HepG2 (cell line): Measurements from ENCODE around the gene SGIP1. TPM values are rescaled to one million over a fixed set of nuclear protein-coding genes. Genes with fewer than 3 reads are reported as not detected.

Experiments used
- ATAC-seq: fragments of 200-7000 bp; cut with Tn5 transposase; 3 replicates; pipeline ENCODE4 v1.9.1; 2020; ENCODE audit warnings: mild to moderate bottlenecking, moderate library complexity
- BruUV-seq: library from RNA; stranded (reverse); fragments of 400-500 nt; replicated peaks from 2 replicates; lab custom pipeline; 2021; lab: Mats Ljungman, UMichigan
- CTCF ChIA-PET: fragments of 300-600 bp; formaldehyde crosslinking; extraction: SDS; loops from one replicate; lab custom pipeline; 2021; ENCODE audit warnings: low total read pairs, inconsistent platforms, low intra/inter-chr PET ratio; lab: Yijun Ruan, JAX
- POLR2A ChIA-PET: fragments of 350-600 bp; sonication (Branson Sonifier 250); formaldehyde crosslinking; loops from one replicate; lab custom pipeline; 2020; ENCODE audit warnings: antibody characterized with exemption, inconsistent platforms; lab: Yijun Ruan, JAX
- DNase-seq: peaks from one replicate; pipeline ENCODE4 v3.0.0-alpha.2; 2015; ENCODE audit warnings: low spot score
- FAIRE-seq: peaks from 3 replicates; lab custom pipeline; 2011; peaks lifted over from hg19 to GRCh38; lab: Jason Lieb, UNC
- H2AFZ ChIP-seq: one replicate; pipeline ENCODE4 v1.6.1; 2011; ENCODE audit warnings: low read length, inconsistent platforms
- H3K27ac ChIP-seq: fragments of 300-600 bp; 3 replicates; pipeline ENCODE4 v1.8.0; 2011; ENCODE audit warnings: mixed run types, mild to moderate bottlenecking, mixed read lengths, low read length, inconsistent platforms; ENCODE audit not compliant: insufficient read depth; ENCODE audit errors: extremely low read length
- H3K27me3 ChIP-seq, 2 experiments: fragments of 200-600 bp in 1 of 2; 2 replicates in 1 of 2; 3 replicates in 1 of 2; pipeline versions ENCODE4 v1.6.0 to v1.8.0; 2011; ENCODE audit warnings: low read length in 2 of 2, mild to moderate bottlenecking in 2 of 2, moderate library complexity in 2 of 2, inconsistent platforms in 1 of 2; ENCODE audit not compliant: insufficient read depth in 2 of 2, control insufficient read depth in 1 of 2
- H3K36me3 ChIP-seq, 2 experiments: fragments of 200-600 bp in 1 of 2; replicated peaks in 1 of 2; 2 replicates in 1 of 2; 3 replicates in 1 of 2; pipeline versions ENCODE4 v1.5.1 to v1.8.0; 2011; ENCODE audit warnings: low read length in 2 of 2, inconsistent platforms in 1 of 2; ENCODE audit not compliant: insufficient read depth in 2 of 2, control insufficient read depth in 1 of 2
- H3K4me1 ChIP-seq: 2 replicates; pipeline ENCODE4 v1.5.1; 2012; ENCODE audit warnings: low read length, inconsistent platforms; ENCODE audit not compliant: insufficient read depth
- H3K4me2 ChIP-seq: 2 replicates; pipeline ENCODE4 v1.6.0; 2011; ENCODE audit warnings: low read depth, low read length, inconsistent platforms
- H3K4me3 ChIP-seq, 3 experiments: fragments of 200-600 bp in 1 of 3; sonication (generic), shearing (Covaris generic) in 1 of 3; replicated peaks in 1 of 3; 2 replicates each; pipeline ENCODE4 v1.5.1; 2011 to 2016; ENCODE audit warnings: low read length in 3 of 3, inconsistent platforms in 2 of 3, low read depth in 2 of 3, mild to moderate bottlenecking in 2 of 3, control low read depth in 1 of 3, mixed read lengths in 1 of 3; ENCODE audit not compliant: insufficient read depth in 1 of 3
- H3K79me2 ChIP-seq: one replicate; pipeline ENCODE4 v1.6.1; 2011; ENCODE audit warnings: low read length, inconsistent platforms; ENCODE audit not compliant: insufficient read depth
- H3K9ac ChIP-seq: 2 replicates; pipeline ENCODE4 v1.6.0; 2011; ENCODE audit warnings: mild to moderate bottlenecking, low read depth, low read length, inconsistent platforms; ENCODE audit not compliant: insufficient read depth
- H3K9me3 ChIP-seq: 2 replicates; pipeline ENCODE4 v1.5.1; 2012; ENCODE audit warnings: mild to moderate bottlenecking, low read length
- H4K20me1 ChIP-seq: 2 replicates; pipeline ENCODE4 v1.6.0; 2011; ENCODE audit warnings: inconsistent platforms, mild to moderate bottlenecking, low read length, moderate library complexity; ENCODE audit not compliant: insufficient read depth
- DMAP1 ChIP-seq: IDR thresholded peaks from 2 replicates; pipeline ENCODE4 v1.6.1; 2016
- DNMT3B ChIP-seq: conservative IDR thresholded peaks from 2 replicates; pipeline ENCODE4 v1.6.1; 2016; ENCODE audit warnings: missing biosample characterization, control low read depth
- KDM6A ChIP-seq: IDR thresholded peaks from 2 replicates; pipeline ENCODE4 v1.6.1; 2016; ENCODE audit warnings: low read depth
- KLF12 ChIP-seq: sonication (generic); formaldehyde crosslinking; IDR thresholded peaks from 2 replicates; pipeline ENCODE4 v1.4.0; 2020; ENCODE audit warnings: missing genetic modification reagents, borderline replicate concordance
- MTA1 ChIP-seq: sonication (generic); formaldehyde crosslinking; IDR thresholded peaks from 2 replicates; pipeline ENCODE4 v1.4.0; 2020; ENCODE audit warnings: missing genetic modification reagents, mild to moderate bottlenecking, borderline replicate concordance
- MXI1 ChIP-seq: IDR thresholded peaks from 3 replicates; pipeline ENCODE4 v1.6.1; 2012; ENCODE audit warnings: low read depth, low read length, inconsistent platforms, borderline replicate concordance
- NFATC3 ChIP-seq: sonication (generic); formaldehyde crosslinking; IDR thresholded peaks from 2 replicates; pipeline ENCODE4 v1.5.1; 2020; ENCODE audit warnings: mild to moderate bottlenecking, missing genetic modification reagents
- SATB2 ChIP-seq: sonication (generic); formaldehyde crosslinking; IDR thresholded peaks from 2 replicates; pipeline ENCODE4 v1.5.0; 2020; ENCODE audit warnings: missing genetic modification reagents
- SMC3 ChIP-seq: IDR thresholded peaks from 2 replicates; pipeline ENCODE4 v1.6.1; 2011; ENCODE audit warnings: low read length, improper control_type of control experiment
- SMYD3 ChIP-seq: sonication (generic); formaldehyde crosslinking; IDR thresholded peaks from 2 replicates; pipeline ENCODE4 v1.8.1; 2023; ENCODE audit warnings: mild to moderate bottlenecking, missing genetic modification reagents
- SNRNP70 ChIP-seq: fragments of 200-400 bp; formaldehyde crosslinking; IDR thresholded peaks from 2 replicates; pipeline ENCODE4 v1.6.1; 2017; ENCODE audit warnings: mild to moderate bottlenecking, low read depth, low read length, moderate library complexity
- ZNF329 ChIP-seq: sonication (generic); formaldehyde crosslinking; IDR thresholded peaks from 2 replicates; pipeline ENCODE4 v1.9.0; 2021; ENCODE audit warnings: low read depth, mild to moderate bottlenecking, missing genetic modification reagents
- ZNF430 ChIP-seq: sonication (generic); formaldehyde crosslinking; IDR thresholded peaks from 2 replicates; pipeline ENCODE4 v1.9.0; 2021; ENCODE audit warnings: mild to moderate bottlenecking, missing genetic modification reagents
- ZNF431 ChIP-seq: sonication (generic); formaldehyde crosslinking; IDR thresholded peaks from 2 replicates; pipeline ENCODE4 v1.9.0; 2022; ENCODE audit warnings: missing genetic modification reagents, low read depth, mild to moderate bottlenecking, borderline replicate concordance
- ZNF709 ChIP-seq: sonication (generic); formaldehyde crosslinking; IDR thresholded peaks from 2 replicates; pipeline ENCODE4 v1.5.0; 2020; ENCODE audit warnings: mild to moderate bottlenecking, missing genetic modification reagents
- ZNF883 ChIP-seq: sonication (generic); formaldehyde crosslinking; IDR thresholded peaks from 2 replicates; pipeline ENCODE4 v1.5.1; 2020; ENCODE audit warnings: mild to moderate bottlenecking, missing genetic modification reagents; ENCODE audit errors: not compliant biosample characterization
- WGBS: methylation state at CpG from one replicate; pipeline ENCODE4 v1.1.6; 2017; ENCODE audit warnings: low lambda C conversion rate; 5-methylcytosine and 5-hydroxymethylcytosine counted together
- in situ Hi-C: cut with HindIII; loops from 2 replicates; pipeline ENCODE4 v1.10.0; 2017; ENCODE audit warnings: low pct_unique_long_range_greater_than_20kb; ENCODE audit not compliant: extremely low pct_ligation_motif_present
- intact Hi-C: fragments of 100-400 bp; cut with micrococcal nuclease; formaldehyde crosslinking; loops from one replicate; pipeline ENCODE4 v1.10.0; 2022; ENCODE audit not compliant: unreplicated experiment
- polyA plus RNA-seq, 8 experiments: library from polyadenylated mRNA; depleted of rRNA in 3 of 8; stranded (reverse) in 7 of 8; unstranded in 1 of 8; fragments of >200 nt; fragmentation: Illumina TruSeq in 4 of 8; extraction: Trizol in 4 of 8; gene quantifications; 2 replicates each; pipeline versions ENCODE4 v1.2.1 to v1.2.3, GENCODE V29; 2011 to 2016; ENCODE audit warnings: low read depth in 4 of 8, missing spikeins in 1 of 8, mixed read lengths in 1 of 8; ENCODE audit not compliant: insufficient read depth in 1 of 8
- total RNA-seq, 5 experiments: library from RNA; depleted of rRNA; stranded (reverse); fragments of >200 nt; fragmentation: Illumina TruSeq; extraction: Trizol; gene quantifications; 2 replicates each; pipeline ENCODE4 v1.2.3, GENCODE V29; 2016; ENCODE audit warnings: low read depth in 1 of 5
- TF ChIP-seq, protein P1 (sequence below): sonication (generic); formaldehyde crosslinking; IDR thresholded peaks from 2 replicates; pipeline ENCODE4 v1.5.1; 2020; ENCODE audit warnings: missing genetic modification reagents, mild to moderate bottlenecking, borderline replicate concordance
- TF ChIP-seq, protein P2 (sequence below): IDR thresholded peaks from 2 replicates; pipeline ENCODE4 v1.6.1; 2016; ENCODE audit warnings: missing genetic modification reagents, missing compliant biosample characterization
- TF ChIP-seq, protein P3 (sequence below): sonication (generic); formaldehyde crosslinking; IDR thresholded peaks from 2 replicates; pipeline ENCODE4 v1.5.0; 2020; ENCODE audit warnings: mild to moderate bottlenecking, missing genetic modification reagents, moderate library complexity

The SGIP1 gene
- total and polyA plus RNA-seq, 2 of the 13 experiments (the other 11 are each of a cell fraction or from before 2014, with no cell fraction given): not detected

DNA sequence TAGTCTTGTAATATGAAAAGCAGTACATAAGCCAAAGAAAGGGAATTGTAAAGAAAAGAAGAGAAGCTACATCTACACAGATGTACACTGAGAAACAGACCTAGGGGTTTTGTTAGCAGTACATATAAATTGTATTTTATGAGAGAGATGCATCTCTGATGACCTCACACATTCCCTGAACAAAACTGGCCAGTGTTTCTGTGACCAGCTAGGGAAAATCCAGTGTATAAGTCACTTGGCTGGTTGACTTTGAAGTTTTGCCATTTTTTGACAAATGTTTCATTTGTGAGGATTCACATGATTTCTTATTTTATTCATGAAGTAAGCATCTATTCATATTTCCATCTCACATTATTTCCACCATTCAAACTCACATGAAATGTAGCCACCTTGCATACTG, 190.0 kb downstream of the SGIP1 start (continued):
- no peak for TF ChIP-seq SATB2 (CRISPR knock-in tag)
- no peak for TF ChIP-seq SMYD3
- no peak for TF ChIP-seq ZNF430 (CRISPR knock-in tag)
- TF ChIP-seq ZNF431 (CRISPR knock-in tag): no peak

DNA sequence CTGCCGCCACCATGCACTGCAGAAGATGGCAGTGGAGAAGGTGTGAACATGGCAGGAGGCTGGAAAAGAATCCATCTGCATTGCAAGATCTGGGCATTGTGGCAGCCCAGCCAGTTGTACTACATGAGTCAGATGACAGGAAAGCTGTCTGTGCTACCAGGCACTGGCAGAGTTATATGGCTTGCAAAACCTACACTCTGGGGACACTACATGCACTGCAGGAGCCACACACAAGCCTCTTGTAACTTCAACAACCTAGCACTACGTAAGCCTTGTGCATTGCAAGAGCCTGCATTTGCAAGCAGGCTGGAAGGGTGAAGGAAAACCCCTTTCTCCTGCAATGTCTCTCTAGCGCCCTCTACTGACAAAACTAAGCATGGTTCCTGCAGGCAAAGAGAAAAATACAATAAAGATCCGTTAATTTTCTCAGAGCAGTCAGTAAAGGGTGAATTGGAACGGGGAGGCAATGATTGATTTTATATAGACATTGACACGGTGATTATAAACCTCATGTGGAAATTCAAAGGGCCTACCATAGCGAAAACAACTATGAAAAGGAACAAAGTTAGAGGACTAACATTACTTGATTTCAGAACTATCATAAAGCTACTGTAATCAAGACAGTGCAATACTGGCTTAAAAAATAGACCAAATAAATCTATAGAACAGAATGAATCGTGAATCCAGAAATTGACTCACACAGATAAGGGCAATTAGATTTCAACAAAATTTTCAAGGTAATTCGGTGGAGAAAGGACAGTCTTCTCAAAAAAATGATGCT, 192.1 kb downstream of the SGIP1 start:
- no peaks in the 10 kb centered on the region; the same call in 1 of the 2 replicates for H4K20me1 ChIP-seq
- ChIA-PET POLR2A (no interaction called here), CTCF (interaction anchor here (1.1 to 1.9 kb wide), 2 partner anchors 472 to 767 kb away, joined by 4 to 6 read pairs; no protein-coding TSS in a partner anchor)
- no peaks in the 10 kb centered on the region for H3K27me3 ChIP-seq
- DNase-seq (peak; percentile 54), FAIRE-seq (peak; percentile 32), ATAC-seq (peak; percentile 86)
- BruUV-seq: no TSS peak
- intact Hi-C loops (loop anchor here (1.0 to 5.0 kb wide), 3 partner anchors 224 to 473 kb away; no protein-coding TSS in a partner anchor), in situ Hi-C loops (loop anchor here (10.0 to 25.0 kb wide), 2 partner anchors 461 to 764 kb away; no protein-coding TSS in a partner anchor)
- no peak overlapping the region for H3K4me2 ChIP-seq
- H3K4me3 ChIP-seq: no peak overlapping the region
- WGBS: 14% methylated on average over 9 of the region's 9 CpGs
- H2AFZ ChIP-seq: no peak overlapping the region
- no peaks in the 10 kb centered on the region for H3K79me2 ChIP-seq
- H3K9ac ChIP-seq: no peak overlapping the region
- no peaks in the 10 kb centered on the region for H3K4me1 ChIP-seq
- H3K36me3 ChIP-seq: no peaks in the 10 kb centered on the region
- no peaks in the 10 kb centered on the region for H3K9me3 ChIP-seq
- no peak overlapping the region for H3K27ac ChIP-seq
- TF ChIP-seq SNRNP70 (no peak), KLF12 (CRISPR knock-in tag) (no peak), MTA1 (CRISPR knock-in tag) (no peak), DMAP1 (CRISPR knock-in tag) (no peak), ZNF709 (CRISPR knock-in tag) (no peak), ZNF329 (CRISPR knock-in tag) (no peak), ZNF883 (CRISPR knock-in tag) (no peak), NFATC3 (CRISPR knock-in tag) (no peak), SMC3 (peak; percentile 86), DNMT3B (CRISPR knock-in tag) (no peak), MXI1 (no peak), KDM6A (CRISPR knock-in tag) (no peak)
- TF ChIP-seq, protein P1, sequence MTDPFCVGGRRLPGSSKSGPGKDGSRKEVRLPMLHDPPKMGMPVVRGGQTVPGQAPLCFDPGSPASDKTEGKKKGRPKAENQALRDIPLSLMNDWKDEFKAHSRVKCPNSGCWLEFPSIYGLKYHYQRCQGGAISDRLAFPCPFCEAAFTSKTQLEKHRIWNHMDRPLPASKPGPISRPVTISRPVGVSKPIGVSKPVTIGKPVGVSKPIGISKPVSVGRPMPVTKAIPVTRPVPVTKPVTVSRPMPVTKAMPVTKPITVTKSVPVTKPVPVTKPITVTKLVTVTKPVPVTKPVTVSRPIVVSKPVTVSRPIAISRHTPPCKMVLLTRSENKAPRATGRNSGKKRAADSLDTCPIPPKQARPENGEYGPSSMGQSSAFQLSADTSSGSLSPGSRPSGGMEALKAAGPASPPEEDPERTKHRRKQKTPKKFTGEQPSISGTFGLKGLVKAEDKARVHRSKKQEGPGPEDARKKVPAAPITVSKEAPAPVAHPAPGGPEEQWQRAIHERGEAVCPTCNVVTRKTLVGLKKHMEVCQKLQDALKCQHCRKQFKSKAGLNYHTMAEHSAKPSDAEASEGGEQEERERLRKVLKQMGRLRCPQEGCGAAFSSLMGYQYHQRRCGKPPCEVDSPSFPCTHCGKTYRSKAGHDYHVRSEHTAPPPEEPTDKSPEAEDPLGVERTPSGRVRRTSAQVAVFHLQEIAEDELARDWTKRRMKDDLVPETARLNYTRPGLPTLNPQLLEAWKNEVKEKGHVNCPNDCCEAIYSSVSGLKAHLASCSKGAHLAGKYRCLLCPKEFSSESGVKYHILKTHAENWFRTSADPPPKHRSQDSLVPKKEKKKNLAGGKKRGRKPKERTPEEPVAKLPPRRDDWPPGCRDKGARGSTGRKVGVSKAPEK (CRISPR knock-in tag): no peak
- TF ChIP-seq, protein P2, sequence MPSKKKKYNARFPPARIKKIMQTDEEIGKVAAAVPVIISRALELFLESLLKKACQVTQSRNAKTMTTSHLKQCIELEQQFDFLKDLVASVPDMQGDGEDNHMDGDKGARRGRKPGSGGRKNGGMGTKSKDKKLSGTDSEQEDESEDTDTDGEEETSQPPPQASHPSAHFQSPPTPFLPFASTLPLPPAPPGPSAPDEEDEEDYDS (CRISPR knock-in tag): no peak
- TF ChIP-seq, protein P3, sequence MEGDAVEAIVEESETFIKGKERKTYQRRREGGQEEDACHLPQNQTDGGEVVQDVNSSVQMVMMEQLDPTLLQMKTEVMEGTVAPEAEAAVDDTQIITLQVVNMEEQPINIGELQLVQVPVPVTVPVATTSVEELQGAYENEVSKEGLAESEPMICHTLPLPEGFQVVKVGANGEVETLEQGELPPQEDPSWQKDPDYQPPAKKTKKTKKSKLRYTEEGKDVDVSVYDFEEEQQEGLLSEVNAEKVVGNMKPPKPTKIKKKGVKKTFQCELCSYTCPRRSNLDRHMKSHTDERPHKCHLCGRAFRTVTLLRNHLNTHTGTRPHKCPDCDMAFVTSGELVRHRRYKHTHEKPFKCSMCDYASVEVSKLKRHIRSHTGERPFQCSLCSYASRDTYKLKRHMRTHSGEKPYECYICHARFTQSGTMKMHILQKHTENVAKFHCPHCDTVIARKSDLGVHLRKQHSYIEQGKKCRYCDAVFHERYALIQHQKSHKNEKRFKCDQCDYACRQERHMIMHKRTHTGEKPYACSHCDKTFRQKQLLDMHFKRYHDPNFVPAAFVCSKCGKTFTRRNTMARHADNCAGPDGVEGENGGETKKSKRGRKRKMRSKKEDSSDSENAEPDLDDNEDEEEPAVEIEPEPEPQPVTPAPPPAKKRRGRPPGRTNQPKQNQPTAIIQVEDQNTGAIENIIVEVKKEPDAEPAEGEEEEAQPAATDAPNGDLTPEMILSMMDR: peak; percentile 87
